HG03159 (cell line): ENCODE results near the gene FAT1.
"Not testable (repeated sequence)": the region's sequence is repeated elsewhere in the genome, so short reads cannot be mapped to it uniquely, and the experiment has no call there.

Experiments used
- ATAC-seq: cut with Tn5 transposase; IDR thresholded peaks from one replicate; pipeline ENCODE4 v1.9.1; 2021; ENCODE audit warnings: mild to moderate bottlenecking, moderate library complexity; ENCODE audit not compliant: unreplicated experiment

Gene FAT1

GRCh38 chr4:186699298-186699697, 24.4 kb downstream of the FAT1 start:
- no peak for ATAC-seq

- no peak for ATAC-seq
Measured at GRCh38 chr4:186698525-186698924, 25.1 kb downstream of the FAT1 start.

- no peak for ATAC-seq
Measured at GRCh38 chr4:186698028-186698427, 25.6 kb downstream of the FAT1 start.

GRCh38 chr4:186695392-186695791, 28.3 kb downstream of the FAT1 start:
- no peak for ATAC-seq

GRCh38 chr4:186693894-186694293, 29.8 kb downstream of the FAT1 start:
- ATAC-seq: no peak

- ATAC-seq: no peak
Measured at GRCh38 chr4:186693159-186693815, 30.4 kb downstream of the FAT1 start.

GRCh38 chr4:186691396-186691795, 32.3 kb downstream of the FAT1 start:
- no peak for ATAC-seq

GRCh38 chr4:186689476-186689875, 34.2 kb downstream of the FAT1 start:
- ATAC-seq: no peak

GRCh38 chr4:186688150-186688943, 35.3 kb downstream of the FAT1 start:
- no peak for ATAC-seq

- no peak for ATAC-seq
Measured at GRCh38 chr4:186687265-186687664, 36.4 kb downstream of the FAT1 start.

GRCh38 chr4:186685767-186686183, 37.9 kb downstream of the FAT1 start:
- ATAC-seq: no peak

GRCh38 chr4:186684889-186685309, 38.8 kb downstream of the FAT1 start:
- no peak for ATAC-seq

GRCh38 chr4:186684220-186684619, 39.4 kb downstream of the FAT1 start:
- no peak for ATAC-seq

GRCh38 chr4:186680641-186681040, 43.0 kb downstream of the FAT1 start:
- no peak for ATAC-seq

- no peak for ATAC-seq
Measured at GRCh38 chr4:186676531-186677161, 47.0 kb downstream of the FAT1 start.

- ATAC-seq: no peak
Measured at GRCh38 chr4:186669735-186670134, 53.9 kb downstream of the FAT1 start.

- ATAC-seq: no peak
Measured at GRCh38 chr4:186669159-186669731, 54.4 kb downstream of the FAT1 start.

GRCh38 chr4:186666750-186667149, 56.9 kb downstream of the FAT1 start:
- ATAC-seq: no peak

- ATAC-seq: no peak
Measured at GRCh38 chr4:186666252-186666651, 57.4 kb downstream of the FAT1 start.

GRCh38 chr4:186660403-186660802, 63.3 kb downstream of the FAT1 start:
- no peak for ATAC-seq

- ATAC-seq: no peak
Measured at GRCh38 chr4:186659935-186660334, 63.7 kb downstream of the FAT1 start.

GRCh38 chr4:186659456-186659855, 64.2 kb downstream of the FAT1 start:
- ATAC-seq: not testable (repeated sequence)
